ENCODE measurements around the gene LNX1.
"Not testable (repeated sequence)": the region's sequence is repeated elsewhere in the genome, so short reads cannot be mapped to it uniquely, and the experiment has no call there.

LNX1 gene

GRCh38 chr4:53453385-53453784 is 137.9 kb downstream of the LNX1 start:
- DNase-seq: no peak

- DNase-seq: no peak
Observed at GRCh38 chr4:53450773-53451172, 140.5 kb downstream of the LNX1 start.

- no peak for DNase-seq
Observed at GRCh38 chr4:53444954-53445353, 146.3 kb downstream of the LNX1 start.

GRCh38 chr4:53441564-53441963 is 149.7 kb downstream of the LNX1 start:
- DNase-seq: no peak

- no peak for DNase-seq
Observed at GRCh38 chr4:53436251-53436650, 155.0 kb downstream of the LNX1 start.

- no peak for DNase-seq
Observed at GRCh38 chr4:53432528-53433424, 158.5 kb downstream of the LNX1 start.

GRCh38 chr4:53431052-53431451 is 160.2 kb downstream of the LNX1 start:
- no peak for DNase-seq

GRCh38 chr4:53427366-53427765 is 163.9 kb downstream of the LNX1 start:
- no peak for DNase-seq

GRCh38 chr4:53424280-53424679 is 167.0 kb downstream of the LNX1 start:
- DNase-seq: no peak

- DNase-seq: no peak
Observed at GRCh38 chr4:53422367-53422766, 168.9 kb downstream of the LNX1 start.

- no peak for DNase-seq
Observed at GRCh38 chr4:53421791-53422190, 169.5 kb downstream of the LNX1 start.

- DNase-seq: no peak
Observed at GRCh38 chr4:53419208-53419607, 172.1 kb downstream of the LNX1 start.

GRCh38 chr4:53409479-53409878 is 181.8 kb downstream of the LNX1 start:
- DNase-seq: not testable (repeated sequence)

All from activated naive CD4-positive, alpha-beta T cell treated with anti-CD3 and anti-CD28 coated beads, Interleukin-2, amount 50 U/mL, for 16 hours (primary cell).